ENCODE results near the gene ARHGAP21. TPM values are rescaled to one million over a fixed set of nuclear protein-coding genes. Genes with fewer than 3 reads are reported as not detected.

ARHGAP21 gene
- polyA plus RNA-seq, 4 donors = 67.0 to 98.7 (median 84.0) TPM

GRCh38 chr10:24723386-24723787, 300 bp downstream of the ARHGAP21 start:
- DNase-seq (ENCODE audit: low read depth in 4 of 4, low spot score in 2 of 4) = no peak

DNA sequence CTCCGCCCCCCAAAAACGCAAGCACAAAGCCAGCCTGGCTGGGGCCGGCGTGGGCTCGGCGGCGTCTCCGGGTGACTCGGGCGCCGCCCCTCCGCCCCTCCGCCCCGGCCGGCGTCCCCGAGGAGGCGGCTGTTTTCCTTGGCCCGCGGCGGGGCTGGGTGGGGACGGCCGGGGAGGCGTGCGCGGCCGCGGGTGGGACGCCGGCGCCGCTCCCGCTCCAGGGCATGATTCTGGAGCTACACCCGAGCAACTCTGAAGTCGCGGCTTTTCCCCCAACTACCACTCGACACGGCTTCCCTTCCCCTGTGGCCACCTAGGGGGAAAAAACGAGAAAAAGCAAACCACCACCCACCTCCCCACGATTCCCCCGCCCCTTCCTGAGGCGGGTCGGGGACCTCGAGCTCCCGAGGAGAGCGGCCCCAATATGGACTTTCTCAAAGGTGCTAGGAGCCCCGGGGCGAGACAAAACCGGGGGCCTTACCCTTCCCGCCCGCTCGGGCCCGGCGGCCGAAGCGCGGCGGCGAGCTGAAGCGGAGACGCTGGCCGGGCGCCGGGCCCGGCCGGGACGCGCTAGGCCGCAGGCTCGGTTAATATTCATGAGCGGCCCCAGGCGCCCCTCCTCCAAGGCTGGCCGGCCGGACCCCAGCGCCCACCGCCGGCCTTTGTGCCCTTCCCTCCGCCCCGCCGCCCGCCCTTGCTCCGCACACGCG, 856 bp downstream of the ARHGAP21 start:
- DNase-seq (ENCODE audit: low read depth in 4 of 4, low spot score in 2 of 4) = no peak

- DNase-seq (ENCODE audit: low read depth in 4 of 4, low spot score in 2 of 4) = no peak
These were observed 1.5 kb downstream of the ARHGAP21 start for GRCh38 chr10:24722131-24722675.

DNA sequence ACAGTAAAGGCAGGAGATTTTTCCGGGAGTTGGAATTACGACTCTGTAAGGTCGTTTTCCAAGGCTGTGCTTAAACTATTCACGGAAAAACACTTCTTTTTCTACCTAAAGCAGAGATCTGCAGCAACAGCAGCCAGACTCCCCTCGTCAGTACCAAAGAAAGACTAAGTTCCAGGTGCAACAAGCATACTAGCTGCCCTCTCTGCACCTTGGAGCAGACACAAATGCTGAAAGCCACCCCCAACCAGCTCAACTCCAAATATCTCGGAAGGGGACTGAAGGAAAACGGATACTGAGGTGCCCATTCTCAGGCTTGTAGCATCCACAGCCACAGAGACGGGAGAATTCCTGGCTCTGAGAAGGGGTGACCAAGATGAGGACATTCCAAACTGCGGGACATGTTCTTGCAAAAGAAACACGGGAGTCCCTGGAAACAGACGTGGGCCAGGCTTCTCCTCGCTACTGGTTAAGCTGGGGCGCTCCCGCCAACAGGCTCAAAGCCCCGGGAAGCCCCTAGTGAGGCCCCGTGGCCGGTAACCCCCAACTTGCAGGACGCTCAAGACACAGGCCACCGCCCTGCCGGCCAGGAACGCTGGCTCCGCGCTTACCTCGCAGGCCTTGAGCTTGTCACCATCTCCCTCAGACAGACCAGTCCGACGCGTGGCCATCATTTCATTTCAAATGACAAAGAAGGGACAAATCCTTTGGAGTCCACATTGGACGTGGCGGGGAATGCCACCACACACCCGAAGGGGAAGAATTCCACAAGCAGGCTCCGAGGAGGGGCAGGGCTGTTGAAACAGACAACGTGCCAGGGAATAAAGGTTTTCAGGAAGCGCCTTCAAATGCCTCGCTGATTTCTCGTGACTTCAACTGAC, 2.2 kb downstream of the ARHGAP21 start:
- DNase-seq (ENCODE audit: low read depth in 4 of 4, low spot score in 2 of 4) = no peak

DNA sequence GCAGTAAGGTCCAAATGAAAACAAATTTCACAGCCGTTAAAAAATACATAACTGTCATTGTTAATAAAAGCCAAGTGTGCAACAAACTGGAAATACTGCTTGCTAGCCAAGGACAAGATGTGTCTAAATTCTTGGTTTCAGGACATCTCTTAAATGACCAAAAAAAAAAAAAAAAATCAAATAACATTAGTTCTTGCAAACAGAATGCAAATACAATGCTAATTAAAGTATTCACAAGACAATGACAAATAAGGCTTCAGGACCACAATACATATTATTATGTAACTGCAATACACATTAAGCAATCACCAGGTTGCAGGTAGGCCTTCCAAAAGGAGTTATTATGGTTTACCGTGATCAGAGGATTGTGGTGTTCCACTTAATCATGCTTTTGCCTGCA, 3.6 kb downstream of the ARHGAP21 start:
- DNase-seq (ENCODE audit: low read depth in 4 of 4, low spot score in 2 of 4) = no peak

GRCh38 chr10:24718031-24718855, 5.4 kb downstream of the ARHGAP21 start:
- DNase-seq (ENCODE audit: low read depth in 4 of 4, low spot score in 2 of 4) = no peak

DNA sequence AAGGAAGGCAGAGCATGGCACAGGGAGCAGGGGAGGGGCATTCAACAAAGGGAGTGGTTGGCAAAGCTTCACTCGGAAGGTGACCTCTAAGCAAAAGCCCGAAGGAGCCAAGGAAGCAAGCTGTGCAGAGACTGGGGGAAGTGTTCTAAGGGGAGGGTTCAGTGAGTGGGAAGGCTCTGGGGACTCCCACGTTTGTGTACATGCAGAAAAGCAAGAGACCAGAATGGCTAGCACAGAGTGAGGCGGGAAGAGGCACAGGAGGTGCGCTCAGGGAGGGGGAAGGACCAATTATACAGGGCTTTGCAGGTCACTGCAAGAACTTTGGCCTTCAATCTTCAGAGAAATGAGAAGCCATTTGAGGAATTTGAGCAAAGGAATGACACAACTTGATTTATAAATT, 7.4 kb downstream of the ARHGAP21 start:
- no peak for DNase-seq (ENCODE audit: low read depth in 4 of 4, low spot score in 2 of 4)

DNA sequence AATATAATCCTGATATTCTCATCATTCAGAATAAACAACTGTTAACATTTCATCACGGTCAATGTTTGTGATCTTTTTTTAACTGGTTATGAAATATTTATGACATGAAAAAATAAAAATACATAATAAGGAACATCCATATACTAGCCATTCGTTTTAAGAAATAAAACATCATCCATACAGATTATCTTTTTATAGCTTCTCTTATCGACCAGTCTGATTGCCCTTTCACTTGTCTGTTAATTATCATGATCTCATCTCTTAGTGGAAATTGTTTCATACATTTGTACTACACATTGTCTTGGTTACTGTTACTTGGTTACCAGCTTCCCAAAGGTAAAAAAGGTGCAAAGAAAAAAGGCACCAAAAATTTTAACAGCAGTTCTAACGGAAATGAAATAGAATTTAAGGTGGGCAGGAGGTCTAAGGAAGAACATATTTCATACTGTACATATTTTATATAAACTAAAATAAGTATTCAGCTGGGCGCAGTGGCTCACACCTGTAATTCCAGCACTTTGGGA, 8.4 kb downstream of the ARHGAP21 start:
- DNase-seq (ENCODE audit: low read depth in 4 of 4, low spot score in 2 of 4) = no peak

DNA sequence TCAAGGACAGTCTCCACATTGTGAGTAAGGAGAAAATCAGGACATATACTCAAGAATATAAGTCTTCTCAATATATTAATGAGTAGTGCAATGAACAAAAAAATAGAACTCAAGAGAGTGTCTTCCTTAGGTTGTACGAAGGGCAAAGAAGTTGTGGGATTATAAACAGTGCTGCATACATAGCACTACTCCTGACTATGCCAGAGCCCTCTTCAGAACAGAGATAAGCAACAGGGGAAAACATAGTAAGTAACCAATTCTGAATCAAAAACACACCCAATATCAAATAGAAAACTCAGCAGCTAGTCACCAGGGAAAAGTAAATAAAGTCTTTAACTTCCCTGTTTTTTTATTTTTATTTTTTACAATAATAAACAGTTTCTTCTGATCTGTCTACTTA, 10.6 kb downstream of the ARHGAP21 start:
- DNase-seq (ENCODE audit: low read depth in 4 of 4, low spot score in 2 of 4) = no peak

DNA sequence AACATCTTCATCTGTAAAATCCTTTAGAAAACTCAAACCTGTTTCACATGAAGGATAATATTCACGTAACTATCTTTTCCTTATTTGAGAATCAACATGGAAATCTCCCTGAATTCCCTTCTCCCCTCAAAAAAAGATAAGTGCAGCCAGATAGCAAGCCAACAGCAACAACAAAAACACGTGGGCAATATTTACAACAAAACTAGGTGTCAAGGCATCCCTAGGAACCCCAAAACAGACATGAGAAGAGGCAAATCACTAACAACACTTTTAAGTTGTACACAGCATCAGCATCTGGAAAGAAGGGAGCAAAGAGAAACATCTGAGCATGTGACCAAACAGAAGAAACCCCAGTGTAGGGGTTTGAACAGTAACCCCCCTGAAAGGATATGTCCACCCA, 12.2 kb downstream of the ARHGAP21 start:
- no peak for DNase-seq (ENCODE audit: low read depth in 4 of 4, low spot score in 2 of 4)

DNA sequence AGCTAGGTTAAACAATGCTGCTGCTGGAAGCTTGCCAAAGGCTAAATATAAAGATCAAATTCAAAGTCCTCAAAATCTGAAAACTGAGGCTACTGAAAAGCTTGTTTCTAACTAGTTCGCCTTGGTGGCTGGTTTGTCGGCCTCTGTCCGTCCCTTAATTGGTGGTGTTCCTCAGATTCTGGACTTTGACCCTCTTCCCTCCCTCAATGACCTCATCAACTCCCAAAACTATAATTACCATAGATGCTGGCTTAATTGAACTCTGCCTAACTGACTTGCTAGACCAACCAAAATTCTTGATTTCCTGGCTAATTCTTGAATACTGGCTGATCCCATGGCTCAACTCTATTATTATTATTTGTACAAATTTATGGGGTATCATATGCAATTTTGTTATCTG, 15.6 kb downstream of the ARHGAP21 start:
- no peak for DNase-seq (ENCODE audit: low read depth in 4 of 4, low spot score in 2 of 4)

GRCh38 chr10:24707445-24707844, 16.2 kb downstream of the ARHGAP21 start:
- DNase-seq (ENCODE audit: low read depth in 4 of 4, low spot score in 2 of 4) = no peak

GRCh38 chr10:24706479-24707118, 17.1 kb downstream of the ARHGAP21 start:
- no peak for DNase-seq (ENCODE audit: low read depth in 4 of 4, low spot score in 2 of 4)

DNA sequence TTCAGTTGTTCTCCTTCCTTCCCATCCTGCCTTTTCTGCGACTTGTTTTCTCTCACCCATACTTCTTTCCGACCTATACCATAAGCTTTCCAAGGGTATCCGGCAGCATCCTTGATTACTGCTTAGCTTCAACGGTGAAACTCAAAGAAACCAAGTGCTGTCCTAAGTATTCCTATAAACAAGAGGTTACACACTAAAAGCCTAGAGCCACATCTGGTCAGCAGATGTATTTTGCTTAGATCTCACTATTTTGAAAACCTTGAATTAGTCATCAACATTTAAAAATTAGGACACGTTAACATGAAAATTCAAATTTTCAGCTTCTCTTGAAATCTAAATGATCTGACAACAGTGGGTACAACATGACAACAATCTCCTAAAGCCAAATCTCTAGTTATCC, 20.0 kb downstream of the ARHGAP21 start:
- DNase-seq (ENCODE audit: low read depth in 4 of 4, low spot score in 2 of 4) = no peak

DNA sequence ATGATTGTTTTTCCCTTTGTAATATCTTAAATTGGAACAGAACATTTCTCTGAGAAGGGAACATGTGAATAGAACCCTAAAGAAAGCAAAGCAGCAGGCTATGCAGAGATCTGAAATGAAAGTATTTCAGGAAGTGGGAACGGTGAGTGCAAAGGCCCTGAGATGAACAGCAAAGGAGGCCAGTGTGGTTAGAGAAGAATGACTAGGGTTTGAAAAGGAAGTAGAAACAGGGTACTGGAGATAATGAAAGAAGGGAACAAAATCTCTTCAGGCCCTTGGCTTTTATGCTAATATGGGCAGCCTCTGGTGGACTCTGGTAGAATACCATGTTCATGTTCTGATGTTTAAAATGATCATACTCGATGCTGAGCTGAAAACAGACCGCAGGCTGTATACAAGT, 22.2 kb downstream of the ARHGAP21 start:
- no peak for DNase-seq (ENCODE audit: low read depth in 4 of 4, low spot score in 2 of 4)

DNA sequence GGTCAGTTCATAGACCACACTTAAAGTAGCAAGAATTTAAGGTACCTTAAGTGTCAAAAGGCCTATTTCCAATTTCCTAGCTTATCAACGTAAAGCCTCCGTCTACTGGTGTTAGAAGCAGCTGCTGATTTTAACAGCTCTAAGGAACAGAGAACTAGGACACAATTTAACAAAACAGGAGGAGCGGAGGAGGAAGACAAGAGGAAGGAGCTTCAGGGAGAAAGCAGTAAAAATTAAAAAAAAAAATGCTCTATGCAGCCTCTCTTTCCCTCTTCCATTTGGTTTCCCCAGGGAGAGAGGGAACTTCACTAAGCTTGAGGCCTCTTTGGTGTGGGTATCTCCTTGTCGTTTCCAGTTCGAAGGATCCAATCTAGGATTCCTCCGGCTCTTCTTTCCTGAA, 22.7 kb downstream of the ARHGAP21 start:
- no peak for DNase-seq (ENCODE audit: low read depth in 4 of 4, low spot score in 2 of 4)

- no peak for DNase-seq (ENCODE audit: low read depth in 4 of 4, low spot score in 2 of 4)
These were observed 25.4 kb downstream of the ARHGAP21 start for GRCh38 chr10:24698270-24698669.

DNA sequence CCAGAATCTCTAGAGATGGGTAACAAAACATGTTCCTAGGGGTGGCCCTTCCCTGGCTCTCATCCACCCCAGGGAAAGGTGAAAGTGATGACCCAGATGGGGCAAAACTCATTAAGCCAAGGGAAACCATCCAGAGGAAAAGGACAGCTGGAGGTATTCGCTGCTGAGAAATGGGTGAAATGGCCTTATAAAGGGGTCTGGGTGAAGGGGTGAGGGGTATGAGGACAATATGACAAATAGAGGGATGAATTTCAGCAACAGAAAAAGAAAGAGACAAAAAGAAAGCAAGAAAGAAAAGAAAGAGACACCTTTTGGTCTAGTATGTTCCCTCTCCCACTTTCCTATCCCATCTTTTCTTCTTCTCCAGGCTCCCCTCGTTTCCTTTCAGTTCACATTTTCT, 26.6 kb downstream of the ARHGAP21 start:
- DNase-seq (ENCODE audit: low read depth in 4 of 4, low spot score in 2 of 4) = no peak

DNA sequence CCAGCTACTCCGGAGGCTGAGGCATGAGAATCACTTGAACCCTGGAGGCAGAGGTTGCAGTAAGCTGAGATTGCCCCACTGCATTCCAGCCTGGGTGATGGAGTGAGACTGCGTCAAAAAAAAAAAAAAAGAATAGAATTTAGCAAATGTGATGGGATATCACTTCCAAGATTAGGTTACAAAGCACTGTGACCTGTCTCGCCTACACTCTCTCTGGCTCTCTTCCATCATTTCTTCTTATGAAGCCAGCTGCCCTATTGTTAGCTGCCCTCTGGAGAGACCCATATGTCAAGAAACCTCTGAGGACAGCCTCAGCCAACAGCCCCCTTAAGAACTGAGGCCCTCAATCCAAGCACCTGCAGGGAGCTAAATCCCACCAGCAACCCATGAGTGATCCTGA, 28.2 kb downstream of the ARHGAP21 start:
- DNase-seq (ENCODE audit: low read depth in 4 of 4, low spot score in 2 of 4) = no peak

GRCh38 chr10:24694086-24694485, 29.6 kb downstream of the ARHGAP21 start:
- DNase-seq (ENCODE audit: low read depth in 4 of 4, low spot score in 2 of 4) = no peak
